ENCODE results near the gene LENG8.
"Not testable (repeated sequence)": the region's sequence is repeated elsewhere in the genome, so short reads cannot be mapped to it uniquely, and the experiment has no call there.

Gene LENG8

GRCh38 chr19:54462047-54462654 is 13.2 kb downstream of the LENG8 start:
- FAIRE-seq: no peak

- FAIRE-seq: no peak
Observed at GRCh38 chr19:54462655-54463530, 13.9 kb downstream of the LENG8 start.

- FAIRE-seq: no peak
Observed at GRCh38 chr19:54463531-54464043, 14.6 kb downstream of the LENG8 start, which contains the start of gene LENG9. TSS of gene LENG9 (minus strand) at chr19:54463778. CDS start at chr19:54463526, 252 bp downstream.

GRCh38 chr19:54464044-54464629 is 15.1 kb downstream of the LENG8 start:
- FAIRE-seq: peak; percentile 96

- no peak for FAIRE-seq
Observed at GRCh38 chr19:54464630-54465425, 15.8 kb downstream of the LENG8 start.

- no peak for FAIRE-seq
Observed at GRCh38 chr19:54465426-54466109, 16.6 kb downstream of the LENG8 start.

GRCh38 chr19:54466110-54466480 is 17.1 kb downstream of the LENG8 start:
- not testable (repeated sequence) for FAIRE-seq

- no peak for FAIRE-seq
Observed at GRCh38 chr19:54469496-54469934, 20.5 kb downstream of the LENG8 start.

- no peak for FAIRE-seq
Observed at GRCh38 chr19:54470276-54470887, 21.4 kb downstream of the LENG8 start.

- no peak for FAIRE-seq
Observed at GRCh38 chr19:54470991-54471782, 22.2 kb downstream of the LENG8 start.

GRCh38 chr19:54473071-54473891 is 24.3 kb downstream of the LENG8 start, which contains the start of gene CDC42EP5:
TSS of gene CDC42EP5 (minus strand) at chr19:54473296. CDS start at chr19:54465547, 7,749 bp downstream.
- no peak for FAIRE-seq

GRCh38 chr19:54473892-54474372 is 24.9 kb downstream of the LENG8 start:
- FAIRE-seq: no peak

- no peak for FAIRE-seq
Observed at GRCh38 chr19:54475706-54476105, 26.7 kb downstream of the LENG8 start.

- no peak for FAIRE-seq
Observed at GRCh38 chr19:54477650-54478049, 28.7 kb downstream of the LENG8 start.

- FAIRE-seq: no peak
Observed at GRCh38 chr19:54478677-54479266, 29.8 kb downstream of the LENG8 start.

GRCh38 chr19:54480051-54480450 is 31.1 kb downstream of the LENG8 start:
- no peak for FAIRE-seq

GRCh38 chr19:54481326-54481930 is 32.4 kb downstream of the LENG8 start:
- FAIRE-seq: no peak

GRCh38 chr19:54482889-54483288 is 33.9 kb downstream of the LENG8 start:
- no peak for FAIRE-seq

- no peak for FAIRE-seq
Observed at GRCh38 chr19:54484451-54484850, 35.5 kb downstream of the LENG8 start.
